Endothelial cell of umbilical vein (primary cell): ENCODE measurements around the gene ANKRD60. TPM values are rescaled to one million over a fixed set of nuclear protein-coding genes. Genes with fewer than 3 reads are reported as not detected.

Experiments used
- BruUV-seq: library from RNA; stranded (reverse); fragments of 400-500 nt; replicated peaks from 2 replicates; lab custom pipeline; 2021; lab: Mats Ljungman, UMichigan
- CTCF ChIA-PET: fragments of 300-600, 350-600 bp; sonication (Branson Sonifier 250); formaldehyde crosslinking; loops from one replicate; lab custom pipeline; 2021; ENCODE audit warnings: antibody characterized with exemption, inconsistent platforms; lab: Charles Lee
- POLR2A ChIA-PET: fragments of 300-600, 350-600 bp; sonication (Branson Sonifier 250); formaldehyde crosslinking; loops from one replicate; lab custom pipeline; 2021; ENCODE audit warnings: antibody characterized with exemption, inconsistent platforms; lab: Charles Lee
- DNase-seq: peaks from one replicate; pipeline ENCODE4 v3.0.0-alpha.2; 2011; ENCODE audit warnings: low read depth, low spot score
- FAIRE-seq: peaks from 2 replicates; lab custom pipeline; 2011; peaks lifted over from hg19 to GRCh38; lab: Jason Lieb, UNC
- H2AFZ ChIP-seq: 2 replicates; pipeline ENCODE4 v1.6.0; 2012; ENCODE audit warnings: low read depth, low read length, control low read depth, inconsistent platforms
- H3K27ac ChIP-seq: 2 replicates; pipeline ENCODE4 v1.5.1; 2011; ENCODE audit warnings: low read depth, mild to moderate bottlenecking, control low read depth, low read length, moderate library complexity; ENCODE audit not compliant: insufficient read depth
- H3K27me3 ChIP-seq, 2 experiments: 2 replicates each; pipeline versions ENCODE4 v1.6.0 to v1.6.1; 2011; ENCODE audit warnings: low read length in 2 of 2, mixed read lengths in 1 of 2; ENCODE audit not compliant: control insufficient read depth in 2 of 2, insufficient read depth in 2 of 2
- H3K36me3 ChIP-seq, 2 experiments: 2 replicates in 1 of 2; 3 replicates in 1 of 2; pipeline ENCODE4 v1.5.1; 2011; ENCODE audit warnings: low read length in 2 of 2, mild to moderate bottlenecking in 1 of 2, moderate library complexity in 1 of 2; ENCODE audit not compliant: control insufficient read depth in 2 of 2, insufficient read depth in 2 of 2; ENCODE audit errors: extremely low read depth in 1 of 2
- H3K4me1 ChIP-seq: 3 replicates; pipeline ENCODE4 v1.5.1; 2011; ENCODE audit warnings: mild to moderate bottlenecking, low read length; ENCODE audit not compliant: control insufficient read depth, insufficient read depth; ENCODE audit errors: extremely low read depth
- H3K4me2 ChIP-seq: 2 replicates; pipeline ENCODE4 v1.6.1; 2011; ENCODE audit warnings: low read length, control low read depth, mixed read lengths; ENCODE audit not compliant: insufficient read depth
- H3K4me3 ChIP-seq, 3 experiments: fragments of 200-600 bp in 1 of 3; sonication (generic), shearing (Covaris generic) in 1 of 3; replicated peaks in 1 of 3; 2 replicates each; pipeline ENCODE4 v1.5.1; 2011 to 2016; ENCODE audit warnings: control low read depth in 3 of 3, low read length in 3 of 3, mild to moderate bottlenecking in 2 of 3, inconsistent platforms in 1 of 3, low read depth in 1 of 3, moderate library complexity in 1 of 3; ENCODE audit not compliant: insufficient read depth in 1 of 3
- H3K79me2 ChIP-seq: 2 replicates; pipeline ENCODE4 v1.6.0; 2012; ENCODE audit warnings: low read length, inconsistent platforms; ENCODE audit not compliant: control insufficient read depth, insufficient read depth
- H3K9ac ChIP-seq: replicated peaks from 2 replicates; pipeline ENCODE3; 2011; ENCODE audit warnings: low read length, control low read depth; ENCODE audit not compliant: insufficient read depth; ENCODE audit errors: extremely low read depth
- H3K9me1 ChIP-seq: replicated peaks from 3 replicates; pipeline ENCODE4 v1.6.0; 2011; ENCODE audit warnings: mild to moderate bottlenecking, low read length; ENCODE audit not compliant: control insufficient read depth, insufficient read depth; ENCODE audit errors: extremely low read depth
- H3K9me3 ChIP-seq: replicated peaks from 2 replicates; pipeline ENCODE4 v1.5.1; 2012; ENCODE audit warnings: low read length, inconsistent platforms; ENCODE audit not compliant: control insufficient read depth, insufficient read depth
- H4K20me1 ChIP-seq: replicated peaks from 2 replicates; pipeline ENCODE3; 2011; ENCODE audit warnings: mild to moderate bottlenecking, low read length; ENCODE audit not compliant: control insufficient read depth, insufficient read depth; ENCODE audit errors: extremely low read depth
- EZH2 ChIP-seq: IDR thresholded peaks from 2 replicates; pipeline ENCODE4 v1.6.1; 2012; ENCODE audit warnings: borderline replicate concordance, low read depth, mild to moderate bottlenecking, moderate library complexity, low read length, inconsistent platforms; ENCODE audit not compliant: severe bottlenecking
- FOS ChIP-seq: IDR thresholded peaks from 2 replicates; pipeline ENCODE4 v1.6.1; 2011; ENCODE audit warnings: mild to moderate bottlenecking, low read length, moderate library complexity, borderline replicate concordance; ENCODE audit not compliant: insufficient read depth
- GATA2 ChIP-seq: IDR thresholded peaks from 2 replicates; pipeline ENCODE4 v1.7.0; 2011; ENCODE audit warnings: low read depth, mild to moderate bottlenecking, moderate library complexity, mixed read lengths, low read length; ENCODE audit not compliant: insufficient read length, insufficient read depth
- MYC ChIP-seq: IDR thresholded peaks from one replicate; pipeline ENCODE4 v1.6.1; 2011; ENCODE audit warnings: mild to moderate bottlenecking, low read depth, low read length
- POLR2A ChIP-seq: IDR thresholded peaks from 2 replicates; pipeline ENCODE4 v1.6.1; 2012; ENCODE audit warnings: low read depth, mild to moderate bottlenecking, control low read depth, low read length
- POLR2AphosphoS5 ChIP-seq: IDR thresholded peaks from 2 replicates; pipeline ENCODE4 v1.6.1; 2012; ENCODE audit warnings: low read depth, mild to moderate bottlenecking, control low read depth, low read length, moderate library complexity; ENCODE audit not compliant: insufficient read depth
- dilution Hi-C: fragments of 300-500 bp; cut with MboI; formaldehyde crosslinking; loops from one replicate; pipeline ENCODE4 v1.15.0; 2019; ENCODE audit warnings: low sequenced_read_pairs; ENCODE audit not compliant: extremely low pct_ligation_motif_present
- intact Hi-C: fragments of 100-400 bp; cut with micrococcal nuclease; formaldehyde crosslinking; loops from one replicate; pipeline ENCODE4 v1.10.0; 2022
- polyA plus RNA-seq, 4 experiments: library from polyadenylated mRNA; depleted of rRNA in 3 of 4; stranded (reverse) in 3 of 4; unstranded in 1 of 4; fragments of >200 nt; gene quantifications; 2 replicates each; pipeline versions ENCODE4 v1.2.1 to v1.2.3, GENCODE V29; 2011 to 2012; ENCODE audit warnings: missing spikeins in 1 of 4
- total RNA-seq: library from RNA; stranded (reverse); gene quantifications from 2 replicates; pipeline ENCODE4 v1.2.3, GENCODE V29; 2021
- TF ChIP-seq, protein P1 (sequence below), 2 donors: IDR thresholded peaks; 1 replicate in 1 of 2; 2 replicates in 1 of 2; pipeline ENCODE4 v1.5.1; 2011; ENCODE audit warnings: low read length in 2 of 2, mild to moderate bottlenecking in 2 of 2, moderate library complexity in 2 of 2, control low read depth in 1 of 2, inconsistent platforms in 1 of 2, low read depth in 1 of 2; ENCODE audit not compliant: insufficient read depth in 1 of 2; ENCODE audit errors: extremely low read depth in 1 of 2
- TF ChIP-seq, protein P2 (sequence below): IDR thresholded peaks from 2 replicates; pipeline ENCODE4 v1.6.1; 2011; ENCODE audit not compliant: insufficient read depth, insufficient read length

The ANKRD60 gene
- total and polyA plus RNA-seq, 2 donors (not counting 3 experiments of a cell fraction or from before 2014, with no cell fraction given), result not detected

DNA sequence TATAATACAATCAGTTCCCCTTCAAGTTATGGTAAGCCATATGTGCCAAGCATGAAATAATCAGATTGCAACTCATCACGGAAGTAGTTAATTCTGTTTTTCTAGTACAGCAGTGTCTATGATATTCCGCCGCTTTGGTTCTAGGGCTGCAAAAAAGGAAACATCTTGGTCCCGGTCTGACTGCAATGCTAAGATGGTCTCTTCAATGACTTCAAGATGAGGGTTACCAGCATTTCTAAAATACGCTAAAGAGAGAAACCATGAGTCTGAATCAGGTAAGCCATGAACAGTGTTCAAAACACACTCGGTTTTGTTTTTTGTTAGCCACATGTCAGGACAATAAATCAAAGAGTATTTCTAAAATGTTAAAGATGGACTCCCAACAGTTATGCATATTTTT, 3.2 kb upstream of the ANKRD60 start:
- Histone ChIP-seq H3K4me3 (no peak overlapping the region), H2AFZ (no peak overlapping the region), H3K9ac (no peak overlapping the region), H3K36me3 (peaks cover 5 to 13% of the 10 kb centered on the region in 2 experiments), H3K27ac (no peak overlapping the region), H3K27me3 (peaks cover 21 to 27% of the 10 kb centered on the region in 2 experiments), H3K9me1 (no peaks in the 10 kb centered on the region), H3K4me1 (peaks cover 11% of the 10 kb centered on the region), H4K20me1 (no peaks in the 10 kb centered on the region), H3K79me2 (no peaks in the 10 kb centered on the region), H3K4me2 (no peak overlapping the region), H3K9me3 (no peaks in the 10 kb centered on the region)
- TF ChIP-seq EZH2 (no peak), MYC (no peak), POLR2A (no peak), FOS (no peak), POLR2AphosphoS5 (no peak), GATA2 (no peak)
- TF ChIP-seq, protein P1, sequence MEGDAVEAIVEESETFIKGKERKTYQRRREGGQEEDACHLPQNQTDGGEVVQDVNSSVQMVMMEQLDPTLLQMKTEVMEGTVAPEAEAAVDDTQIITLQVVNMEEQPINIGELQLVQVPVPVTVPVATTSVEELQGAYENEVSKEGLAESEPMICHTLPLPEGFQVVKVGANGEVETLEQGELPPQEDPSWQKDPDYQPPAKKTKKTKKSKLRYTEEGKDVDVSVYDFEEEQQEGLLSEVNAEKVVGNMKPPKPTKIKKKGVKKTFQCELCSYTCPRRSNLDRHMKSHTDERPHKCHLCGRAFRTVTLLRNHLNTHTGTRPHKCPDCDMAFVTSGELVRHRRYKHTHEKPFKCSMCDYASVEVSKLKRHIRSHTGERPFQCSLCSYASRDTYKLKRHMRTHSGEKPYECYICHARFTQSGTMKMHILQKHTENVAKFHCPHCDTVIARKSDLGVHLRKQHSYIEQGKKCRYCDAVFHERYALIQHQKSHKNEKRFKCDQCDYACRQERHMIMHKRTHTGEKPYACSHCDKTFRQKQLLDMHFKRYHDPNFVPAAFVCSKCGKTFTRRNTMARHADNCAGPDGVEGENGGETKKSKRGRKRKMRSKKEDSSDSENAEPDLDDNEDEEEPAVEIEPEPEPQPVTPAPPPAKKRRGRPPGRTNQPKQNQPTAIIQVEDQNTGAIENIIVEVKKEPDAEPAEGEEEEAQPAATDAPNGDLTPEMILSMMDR (IDR thresholded peaks at IDR 0.05; ENCODE audit: extremely low read depth in 1 of 2, insufficient read depth in 1 of 2, low read depth in 1 of 2, low read length in 2 of 2), result no peak
- TF ChIP-seq, protein P2, sequence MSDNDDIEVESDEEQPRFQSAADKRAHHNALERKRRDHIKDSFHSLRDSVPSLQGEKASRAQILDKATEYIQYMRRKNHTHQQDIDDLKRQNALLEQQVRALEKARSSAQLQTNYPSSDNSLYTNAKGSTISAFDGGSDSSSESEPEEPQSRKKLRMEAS, result no peak
- no TSS peak for BruUV-seq
- POLR2A ChIA-PET, result no interaction called here
- FAIRE-seq (no peak), DNase-seq (no peak)
- CTCF ChIA-PET, result interaction anchor here (1.3 kb wide), 1 partner anchor 10 kb away, joined by 3 read pairs; no protein-coding TSS in a partner anchor
- dilution Hi-C loops (loop anchor here (25.0 kb wide), 3 partner anchors 231 to 606 kb away; partner anchors contain the start of gene STX16), intact Hi-C loops (loop anchor here (10.0 kb wide), 2 partner anchors 623 to 993 kb away; partner anchors contain the start of genes GNAS and GNAS-AS1)
